Osteoblast (primary cell): ENCODE data around the gene TICAM2. TPM values are rescaled to one million over a fixed set of nuclear protein-coding genes. Genes with fewer than 3 reads are reported as not detected.
A peak's percentile ranks its signal among the peaks of the same experiment; 100 is the strongest.

Experiments
- DNase-seq: peaks from one replicate; pipeline ENCODE4 v3.0.0; 2011; ENCODE audit warnings: low spot score, mixed read lengths; ENCODE audit not compliant: insufficient read length; ENCODE audit errors: missing footprints
- H2AFZ ChIP-seq: 2 replicates; pipeline ENCODE4 v1.6.0; 2011; ENCODE audit warnings: mild to moderate bottlenecking, low read length
- H3K27ac ChIP-seq: 2 replicates; pipeline ENCODE4 v1.5.1; 2011; ENCODE audit warnings: mild to moderate bottlenecking, low read depth, low read length, moderate library complexity
- H3K27me3 ChIP-seq: 2 replicates; pipeline ENCODE4 v1.6.0; 2012; ENCODE audit warnings: mild to moderate bottlenecking, control low read depth, inconsistent platforms, low read length, moderate library complexity; ENCODE audit not compliant: insufficient read depth
- H3K36me3 ChIP-seq: 2 replicates; pipeline ENCODE4 v1.5.1; 2011; ENCODE audit warnings: mild to moderate bottlenecking, low read length, control low read depth, moderate library complexity; ENCODE audit not compliant: insufficient read depth
- H3K4me1 ChIP-seq: 2 replicates; pipeline ENCODE4 v1.5.1; 2011; ENCODE audit warnings: mild to moderate bottlenecking, low read length, control low read depth, moderate library complexity; ENCODE audit not compliant: insufficient read depth
- H3K4me2 ChIP-seq: 2 replicates; pipeline ENCODE4 v1.6.0; 2011; ENCODE audit warnings: mild to moderate bottlenecking, low read length; ENCODE audit not compliant: insufficient read depth
- H3K4me3 ChIP-seq: fragments of 200-600 bp; sonication (generic); 3 replicates; pipeline ENCODE4 v1.5.1; 2012; ENCODE audit warnings: mild to moderate bottlenecking, low read length, inconsistent platforms; ENCODE audit not compliant: insufficient read depth
- H3K79me2 ChIP-seq: 2 replicates; pipeline ENCODE4 v1.6.0; 2012; ENCODE audit warnings: mild to moderate bottlenecking, low read length, control low read depth, inconsistent platforms; ENCODE audit not compliant: insufficient read depth
- H3K9me3 ChIP-seq: 2 replicates; pipeline ENCODE4 v1.5.1; 2011; ENCODE audit warnings: low read depth, low read length, control low read depth
- H4K20me1 ChIP-seq: 2 replicates; pipeline ENCODE4 v1.6.0; 2012; ENCODE audit warnings: mild to moderate bottlenecking, low read length, control low read depth; ENCODE audit not compliant: insufficient read depth
- CTCF ChIP-seq: IDR thresholded peaks from 2 replicates; pipeline ENCODE4 v1.5.1; 2011; ENCODE audit warnings: mild to moderate bottlenecking, low read depth, low read length, moderate library complexity; ENCODE audit errors: extremely low read depth
- total RNA-seq: library from RNA; depleted of rRNA; stranded (reverse); fragments of >200 nt; gene quantifications from 2 replicates; pipeline ENCODE4 v1.2.3, GENCODE V29; 2012

The TICAM2 gene
- total RNA-seq, 1 donor = 6.9 TPM

- H3K4me3 ChIP-seq = no peak overlapping the region
- H3K4me1 ChIP-seq = peaks cover 34% of the 10 kb centered on the region
- H3K9me3 ChIP-seq = no peaks in the 10 kb centered on the region
- peaks cover 17% of the 10 kb centered on the region for H3K79me2 ChIP-seq
- no peak for TF ChIP-seq CTCF
- peak; percentile 72 for DNase-seq
- H3K27ac ChIP-seq = peak overlapping the region; percentile 36
- H4K20me1 ChIP-seq = no peaks in the 10 kb centered on the region
- no peaks in the 10 kb centered on the region for H3K27me3 ChIP-seq
- H3K36me3 ChIP-seq = peaks cover 4% of the 10 kb centered on the region
- peak overlapping the region; percentile 27 for H3K4me2 ChIP-seq
- no peak overlapping the region for H2AFZ ChIP-seq
Measured at GRCh38 chr5:115575167-115576070, 26.9 kb downstream of the TICAM2 start.

GRCh38 chr5:115573133-115573532, 29.1 kb downstream of the TICAM2 start:
- Histone ChIP-seq H3K9me3 (no peaks in the 10 kb centered on the region), H3K4me2 (no peak overlapping the region), H3K27me3 (no peaks in the 10 kb centered on the region), H3K36me3 (peaks cover 4% of the 10 kb centered on the region), H3K4me1 (peaks cover 24% of the 10 kb centered on the region), H3K4me3 (no peak overlapping the region), H2AFZ (no peak overlapping the region), H4K20me1 (no peaks in the 10 kb centered on the region), H3K27ac (no peak overlapping the region), H3K79me2 (no peaks in the 10 kb centered on the region)
- no peak for TF ChIP-seq CTCF
- DNase-seq = no peak

GRCh38 chr5:115571441-115571878, 30.8 kb downstream of the TICAM2 start:
- H3K9me3 ChIP-seq = no peaks in the 10 kb centered on the region
- H3K4me2 ChIP-seq = no peak overlapping the region
- no peak overlapping the region for H3K27ac ChIP-seq
- no peaks in the 10 kb centered on the region for H3K27me3 ChIP-seq
- no peak for TF ChIP-seq CTCF
- no peak overlapping the region for H2AFZ ChIP-seq
- peaks cover 22% of the 10 kb centered on the region for H3K4me1 ChIP-seq
- no peaks in the 10 kb centered on the region for H3K79me2 ChIP-seq
- H3K4me3 ChIP-seq = no peak overlapping the region
- H3K36me3 ChIP-seq = no peaks in the 10 kb centered on the region
- DNase-seq = peak; percentile 64
- no peaks in the 10 kb centered on the region for H4K20me1 ChIP-seq

GRCh38 chr5:115568668-115569067, 33.6 kb downstream of the TICAM2 start:
- H3K4me2 ChIP-seq = no peak overlapping the region

More at GRCh38 chr5:115568668-115569067, 33.6 kb downstream of the TICAM2 start:
- H2AFZ ChIP-seq = no peak overlapping the region
- no peaks in the 10 kb centered on the region for H3K9me3 ChIP-seq
- H3K27me3 ChIP-seq = no peaks in the 10 kb centered on the region
- peaks cover 5% of the 10 kb centered on the region for H3K4me1 ChIP-seq
- no peak overlapping the region for H3K27ac ChIP-seq
- no peaks in the 10 kb centered on the region for H3K79me2 ChIP-seq
- no peak for DNase-seq
- H3K36me3 ChIP-seq = no peaks in the 10 kb centered on the region
- no peaks in the 10 kb centered on the region for H4K20me1 ChIP-seq
- no peak overlapping the region for H3K4me3 ChIP-seq
- TF ChIP-seq CTCF = no peak
